ENCODE measurements around the gene GPR35. TPM values are rescaled to one million over a fixed set of nuclear protein-coding genes. Genes with fewer than 3 reads are reported as not detected.

Gene GPR35
- total RNA-seq, 2 donors from 2014 or later, result 3.4 to 5.8 TPM

DNA sequence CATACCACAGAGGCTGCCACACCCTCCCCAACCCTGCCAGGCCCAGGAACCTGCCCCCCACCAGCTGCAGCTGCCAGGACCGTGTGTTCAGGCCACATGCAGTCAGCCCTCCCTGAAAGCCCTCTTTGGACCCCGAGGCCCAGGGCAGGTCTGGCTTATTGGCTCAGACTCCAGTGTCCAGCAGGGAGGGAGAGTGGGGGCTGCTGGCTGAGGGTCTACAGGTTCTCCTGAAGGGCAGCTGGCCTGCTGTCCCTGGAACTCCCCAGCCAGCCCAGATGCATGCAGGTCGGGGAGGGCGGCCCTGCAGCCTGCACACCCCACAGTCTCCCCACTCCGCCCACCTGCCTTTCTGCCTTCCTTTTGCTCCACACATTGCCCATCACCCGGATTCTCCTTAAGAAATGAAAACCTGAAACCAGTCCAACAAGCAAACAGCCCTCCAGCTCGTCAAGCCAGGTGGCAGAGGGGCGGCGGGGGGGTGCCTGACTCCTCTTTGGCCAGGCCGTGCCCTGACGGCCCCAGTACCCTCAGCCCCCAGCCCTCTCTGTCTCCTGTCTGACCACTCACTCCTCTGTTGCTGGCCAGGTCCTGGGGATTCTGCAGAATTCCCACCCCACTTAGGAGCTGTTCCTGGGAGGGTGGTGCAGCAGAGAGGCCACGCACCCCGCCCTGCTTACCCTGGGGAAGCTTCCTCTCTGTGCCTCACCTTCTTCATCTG is 18.0 kb downstream of the GPR35 start:
- H3K4me1 ChIP-seq (ENCODE audit: control insufficient read depth in 1 of 2, low read depth in 2 of 2), result no peaks in the 10 kb centered on the region
- H3K4me3 ChIP-seq, result no peak overlapping the region
- ATAC-seq (ENCODE audit: insufficient number of reproducible peaks, low FRiP score, low read depth) (no peak), DNase-seq (ENCODE audit: low spot score) (no peak)
- H3K27me3 ChIP-seq (replicated peaks; ENCODE audit: insufficient read depth), result no peaks in the 10 kb centered on the region
- H3K9me3 ChIP-seq, result no peaks in the 10 kb centered on the region
- TF ChIP-seq, protein P1, sequence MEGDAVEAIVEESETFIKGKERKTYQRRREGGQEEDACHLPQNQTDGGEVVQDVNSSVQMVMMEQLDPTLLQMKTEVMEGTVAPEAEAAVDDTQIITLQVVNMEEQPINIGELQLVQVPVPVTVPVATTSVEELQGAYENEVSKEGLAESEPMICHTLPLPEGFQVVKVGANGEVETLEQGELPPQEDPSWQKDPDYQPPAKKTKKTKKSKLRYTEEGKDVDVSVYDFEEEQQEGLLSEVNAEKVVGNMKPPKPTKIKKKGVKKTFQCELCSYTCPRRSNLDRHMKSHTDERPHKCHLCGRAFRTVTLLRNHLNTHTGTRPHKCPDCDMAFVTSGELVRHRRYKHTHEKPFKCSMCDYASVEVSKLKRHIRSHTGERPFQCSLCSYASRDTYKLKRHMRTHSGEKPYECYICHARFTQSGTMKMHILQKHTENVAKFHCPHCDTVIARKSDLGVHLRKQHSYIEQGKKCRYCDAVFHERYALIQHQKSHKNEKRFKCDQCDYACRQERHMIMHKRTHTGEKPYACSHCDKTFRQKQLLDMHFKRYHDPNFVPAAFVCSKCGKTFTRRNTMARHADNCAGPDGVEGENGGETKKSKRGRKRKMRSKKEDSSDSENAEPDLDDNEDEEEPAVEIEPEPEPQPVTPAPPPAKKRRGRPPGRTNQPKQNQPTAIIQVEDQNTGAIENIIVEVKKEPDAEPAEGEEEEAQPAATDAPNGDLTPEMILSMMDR (IDR thresholded peaks at IDR 0.05), result no peak
- H3K27ac ChIP-seq, result no peak overlapping the region
- no peaks in the 10 kb centered on the region for H3K36me3 ChIP-seq

DNA sequence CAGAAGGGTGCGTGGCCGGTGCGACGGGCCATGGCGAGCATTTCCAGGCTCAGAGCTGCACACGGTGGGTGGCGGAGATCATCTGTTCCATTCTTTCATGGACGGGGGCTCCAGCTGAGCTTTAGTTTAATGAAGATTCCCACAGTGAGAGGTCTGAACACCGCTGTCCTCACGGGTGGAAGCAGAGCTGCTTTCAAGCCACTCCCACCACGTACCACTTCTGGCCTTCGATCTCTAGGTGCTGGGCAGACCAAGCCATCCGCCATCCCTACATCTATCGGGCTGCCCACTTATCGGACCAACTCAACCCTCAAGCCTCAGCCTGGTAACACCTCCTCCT is 18.5 kb downstream of the GPR35 start:
- Histone ChIP-seq H3K9me3 (no peaks in the 10 kb centered on the region), H3K27me3 (replicated peaks; ENCODE audit: insufficient read depth) (no peaks in the 10 kb centered on the region)

DNA sequence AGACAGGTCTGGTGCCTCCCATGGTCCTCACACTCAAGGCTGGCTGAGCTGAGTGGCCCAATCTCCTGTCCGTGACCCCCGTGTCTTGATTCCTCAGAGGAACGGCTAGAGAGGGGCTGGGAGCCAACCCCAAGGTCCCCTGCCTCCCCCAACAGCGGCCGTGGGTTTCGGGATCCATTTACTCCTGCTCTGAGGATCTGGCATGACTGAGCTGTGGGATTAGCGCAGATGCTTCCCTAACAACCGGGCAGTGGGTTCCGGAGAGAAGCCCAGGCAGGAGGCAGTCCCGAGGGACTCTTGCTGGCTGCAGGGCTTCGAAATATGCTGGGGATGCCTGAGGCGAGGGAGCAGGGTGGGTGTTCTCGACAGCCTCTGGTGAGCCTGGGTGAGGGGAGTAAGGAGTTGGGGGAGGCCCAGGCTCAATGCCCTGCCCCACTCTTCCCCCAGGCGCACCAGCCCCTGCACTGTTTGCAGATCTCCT is 18.9 kb downstream of the GPR35 start:
- ATAC-seq (ENCODE audit: insufficient number of reproducible peaks, low FRiP score, low read depth), result no peak
- Histone ChIP-seq H3K4me3 (no peak overlapping the region), H3K4me1 (ENCODE audit: control insufficient read depth in 1 of 2, low read depth in 2 of 2) (no peaks in the 10 kb centered on the region), H3K9me3 (no peaks in the 10 kb centered on the region), H3K27me3 (replicated peaks; ENCODE audit: insufficient read depth) (no peaks in the 10 kb centered on the region), H3K36me3 (no peaks in the 10 kb centered on the region), H3K27ac (no peak overlapping the region)
- DNase-seq (ENCODE audit: low spot score), result no peak
- TF ChIP-seq, protein P1 (IDR thresholded peaks at IDR 0.05), result no peak

More for the DNA sequence above, 18.5 kb downstream of the GPR35 start:
- DNase-seq (ENCODE audit: low spot score) (no peak), ATAC-seq (ENCODE audit: insufficient number of reproducible peaks, low FRiP score, low read depth) (no peak)
- TF ChIP-seq, protein P1 (IDR thresholded peaks at IDR 0.05), result no peak
- H3K36me3 ChIP-seq, result no peaks in the 10 kb centered on the region
- H3K4me3 ChIP-seq, result no peak overlapping the region
- H3K4me1 ChIP-seq (ENCODE audit: control insufficient read depth in 1 of 2, low read depth in 2 of 2), result no peaks in the 10 kb centered on the region
- no peak overlapping the region for H3K27ac ChIP-seq

DNA sequence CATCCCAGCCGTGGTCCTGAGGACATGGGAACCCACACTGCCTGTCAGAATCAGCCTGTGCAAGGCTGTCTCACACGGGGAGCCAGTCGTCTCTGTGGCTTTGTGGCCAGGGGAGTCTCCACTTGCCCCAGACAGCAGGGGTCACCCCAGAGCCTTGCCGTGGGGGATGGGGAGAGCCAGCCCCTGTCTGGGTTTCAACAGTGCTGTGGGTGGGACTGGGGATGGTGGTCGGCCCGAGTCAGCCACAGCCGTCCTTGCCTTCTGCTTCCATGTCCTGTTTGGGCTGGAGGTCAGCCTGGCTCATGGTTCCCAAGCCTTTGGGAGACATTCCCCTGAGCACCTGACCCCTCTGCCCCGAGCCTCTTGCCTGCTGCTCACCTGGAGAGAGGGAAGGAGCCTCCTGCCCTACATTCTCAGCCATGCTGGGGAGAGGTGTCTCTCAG is 19.6 kb downstream of the GPR35 start:
- no peaks in the 10 kb centered on the region for H3K27me3 ChIP-seq (replicated peaks; ENCODE audit: insufficient read depth)
- DNase-seq (ENCODE audit: low spot score) (no peak), ATAC-seq (ENCODE audit: insufficient number of reproducible peaks, low FRiP score, low read depth) (no peak)

DNA sequence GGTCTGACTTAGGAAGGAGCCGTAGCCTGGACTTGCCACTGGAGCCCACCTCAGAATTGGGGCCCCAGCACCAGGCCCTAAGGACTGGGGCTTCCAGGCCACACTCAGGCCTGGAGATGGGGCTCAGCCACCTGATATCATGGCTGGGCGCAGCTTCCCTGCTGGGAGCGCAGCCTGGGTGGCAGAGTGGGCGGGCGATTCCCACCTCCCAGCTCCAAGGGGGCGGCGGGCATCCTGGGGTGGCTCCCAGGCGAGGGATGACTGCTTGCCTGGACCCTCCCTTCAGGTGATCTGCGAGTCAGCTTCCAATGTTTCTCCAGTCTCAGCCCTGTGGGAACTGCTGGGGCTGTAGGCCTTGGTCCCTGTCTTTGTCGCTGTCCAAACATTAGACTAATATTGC is 20.1 kb downstream of the GPR35 start:
- Histone ChIP-seq H3K4me1 (ENCODE audit: control insufficient read depth in 1 of 2, low read depth in 2 of 2) (no peaks in the 10 kb centered on the region), H3K27ac (no peak overlapping the region), H3K36me3 (no peaks in the 10 kb centered on the region), H3K27me3 (replicated peaks; ENCODE audit: insufficient read depth) (no peaks in the 10 kb centered on the region), H3K4me3 (no peak overlapping the region), H3K9me3 (no peaks in the 10 kb centered on the region)
- TF ChIP-seq, protein P1 (IDR thresholded peaks at IDR 0.05), result no peak
- DNase-seq (ENCODE audit: low spot score) (no peak), ATAC-seq (ENCODE audit: insufficient number of reproducible peaks, low FRiP score, low read depth) (no peak)

More for the DNA sequence above, 19.6 kb downstream of the GPR35 start:
- TF ChIP-seq, protein P1 (IDR thresholded peaks at IDR 0.05), result no peak
- H3K4me3 ChIP-seq, result no peak overlapping the region
- no peaks in the 10 kb centered on the region for H3K36me3 ChIP-seq
- H3K27ac ChIP-seq, result no peak overlapping the region
- no peaks in the 10 kb centered on the region for H3K4me1 ChIP-seq (ENCODE audit: control insufficient read depth in 1 of 2, low read depth in 2 of 2)
- no peaks in the 10 kb centered on the region for H3K9me3 ChIP-seq
